WTC11 (cell line): ENCODE measurements around the gene MYO15A. TPM values are rescaled to one million over a fixed set of nuclear protein-coding genes. Genes with fewer than 3 reads are reported as not detected.

Experiments
- ATAC-seq: fragments of 200-7000 bp; cut with Tn5 transposase; 2 replicates; pipeline ENCODE4 v1.10.0; 2021; ENCODE audit warnings: mild to moderate bottlenecking, moderate library complexity
- CTCF ChIA-PET: fragments of 300-600 bp; sonication (Branson Sonifier 250); formaldehyde crosslinking; loops from one replicate; lab custom pipeline; 2021; ENCODE audit warnings: antibody characterized with exemption; lab: Charles Lee
- POLR2A ChIA-PET: fragments of 350-600 bp; sonication (Branson Sonifier 250); formaldehyde crosslinking; loops from one replicate; lab custom pipeline; 2021; ENCODE audit warnings: antibody characterized with exemption; lab: Charles Lee
- DNase-seq: peaks from one replicate; pipeline ENCODE4 v3.0.0; 2021; ENCODE audit warnings: low spot score
- H3K27ac Mint-ChIP-seq: 2 replicates; pipeline ENCODE4 v1.8.0; 2021; ENCODE audit warnings: mixed read lengths
- H3K27me3 Mint-ChIP-seq: 2 replicates; pipeline ENCODE4 v1.8.0; 2021; ENCODE audit warnings: low read depth, mild to moderate bottlenecking, moderate library complexity, mixed read lengths
- H3K36me3 Mint-ChIP-seq: 2 replicates; pipeline ENCODE4 v1.8.0; 2021; ENCODE audit warnings: mixed read lengths
- H3K4me1 Mint-ChIP-seq: 2 replicates; pipeline ENCODE4 v1.8.0; 2022; ENCODE audit warnings: mixed read lengths
- H3K4me3 Mint-ChIP-seq: 2 replicates; pipeline ENCODE4 v1.8.0; 2021; ENCODE audit warnings: mild to moderate bottlenecking, moderate library complexity, mixed read lengths
- H3K9me3 Mint-ChIP-seq: 2 replicates; pipeline ENCODE4 v1.8.0; 2021; ENCODE audit warnings: mixed read lengths
- GABPB1 ChIP-seq: sonication (generic); formaldehyde crosslinking; IDR thresholded peaks from 2 replicates; pipeline ENCODE4 v1.8.1; 2023; ENCODE audit warnings: mild to moderate bottlenecking, missing genetic modification reagents
- IRF2 ChIP-seq: sonication (generic); formaldehyde crosslinking; IDR thresholded peaks from 2 replicates; pipeline ENCODE4 v1.8.0; 2022; ENCODE audit warnings: low read depth, missing genetic modification reagents, borderline replicate concordance
- JAZF1 ChIP-seq: fragments of 250-450 bp; sonication (Bioruptor Pico); IDR thresholded peaks from 2 replicates; pipeline ENCODE4 v1.9.0; 2021; ENCODE audit warnings: moderate library complexity, mild to moderate bottlenecking, inconsistent platforms
- NFYB ChIP-seq: sonication (generic); formaldehyde crosslinking; conservative IDR thresholded peaks from 2 replicates; pipeline ENCODE4 v1.8.0; 2022; ENCODE audit warnings: low read depth, missing genetic modification reagents
- RELA ChIP-seq: sonication (generic); formaldehyde crosslinking; IDR thresholded peaks from 2 replicates; pipeline ENCODE4 v1.8.1; 2022; ENCODE audit warnings: missing genetic modification reagents, mild to moderate bottlenecking, borderline replicate concordance
- SOX15 ChIP-seq: fragments of 250-450 bp; sonication (Bioruptor Pico); IDR thresholded peaks from 2 replicates; pipeline ENCODE4 v1.9.0; 2021; ENCODE audit warnings: mild to moderate bottlenecking
- ZNF121 ChIP-seq: sonication (generic); formaldehyde crosslinking; IDR thresholded peaks from 2 replicates; pipeline ENCODE4 v1.8.0; 2023; ENCODE audit warnings: missing genetic modification reagents
- ZNF317 ChIP-seq: sonication (generic); formaldehyde crosslinking; IDR thresholded peaks from 2 replicates; pipeline ENCODE4 v1.8.1; 2023; ENCODE audit warnings: low read depth, mild to moderate bottlenecking, moderate library complexity, missing genetic modification reagents, borderline replicate concordance
- ZNF423 ChIP-seq: fragments of 250-450 bp; sonication (Bioruptor Pico); IDR thresholded peaks from 2 replicates; pipeline ENCODE4 v2.1.2; 2022; ENCODE audit warnings: mild to moderate bottlenecking, moderate library complexity
- total RNA-seq: library from RNA; stranded (reverse); gene quantifications from 3 replicates; pipeline ENCODE4 v1.2.3, GENCODE V29; 2021
- TF ChIP-seq, protein P1 (sequence below): sonication (generic); formaldehyde crosslinking; IDR thresholded peaks from 2 replicates; pipeline ENCODE4 v1.8.1; 2023; ENCODE audit warnings: mild to moderate bottlenecking, missing genetic modification reagents, moderate library complexity
- TF ChIP-seq, protein P2 (sequence below): sonication (generic); formaldehyde crosslinking; IDR thresholded peaks from 2 replicates; pipeline ENCODE4 v1.8.0; 2022; ENCODE audit warnings: mild to moderate bottlenecking, missing genetic modification reagents
- TF ChIP-seq, protein P3 (sequence below): sonication (generic); formaldehyde crosslinking; IDR thresholded peaks from 2 replicates; pipeline ENCODE4 v1.8.1; 2023; ENCODE audit warnings: mild to moderate bottlenecking, missing genetic modification reagents, borderline replicate concordance
- TF ChIP-seq, protein P4 (sequence below): sonication (generic); formaldehyde crosslinking; IDR thresholded peaks from 2 replicates; pipeline ENCODE4 v1.8.1; 2022; ENCODE audit warnings: mild to moderate bottlenecking, missing genetic modification reagents, moderate library complexity, borderline replicate concordance
- TF ChIP-seq, protein P5 (sequence below): sonication (generic); formaldehyde crosslinking; conservative IDR thresholded peaks from 2 replicates; pipeline ENCODE4 v1.8.1; 2022; ENCODE audit warnings: mild to moderate bottlenecking, missing genetic modification reagents
- TF ChIP-seq, protein P6 (sequence below): sonication (generic); formaldehyde crosslinking; IDR thresholded peaks from 2 replicates; pipeline ENCODE4 v1.8.0; 2022; ENCODE audit warnings: missing genetic modification reagents

The MYO15A gene
- total RNA-seq, 1 experiment from 2014 or later: 2.6 TPM

DNA sequence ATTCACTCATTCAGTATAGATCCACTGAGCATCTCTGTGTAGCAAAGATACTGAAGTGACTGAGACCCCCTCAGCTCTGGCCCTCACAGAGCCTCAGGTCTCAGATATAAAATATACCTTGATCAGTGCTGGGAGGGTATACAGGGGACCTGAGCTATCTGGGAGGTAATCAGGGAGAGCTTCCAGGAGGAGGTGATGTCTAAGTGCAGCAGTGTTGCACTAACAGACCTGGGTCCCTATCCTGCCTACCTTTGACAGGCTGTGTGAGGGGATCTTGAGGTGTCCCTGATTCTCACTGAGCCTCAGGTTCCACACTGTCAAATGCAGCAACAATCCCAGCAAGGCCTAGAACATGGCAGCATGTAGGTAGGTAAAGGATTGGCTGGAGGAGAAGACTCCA is 68.6 kb downstream of the MYO15A start:
- Mint-ChIP-seq H3K4me3 (no peak overlapping the region), H3K27me3 (no peaks in the 10 kb centered on the region), H3K36me3 (no peaks in the 10 kb centered on the region), H3K4me1 (peaks cover 10% of the 10 kb centered on the region), H3K27ac (no peak overlapping the region), H3K9me3 (no peaks in the 10 kb centered on the region)
- DNase-seq (no peak), ATAC-seq (no peak)
- ChIA-PET CTCF (no interaction called here), POLR2A (interaction anchor here (0.6 kb wide), 1 partner anchor 1733 kb away, joined by 3 read pairs; no protein-coding TSS in a partner anchor)
- TF ChIP-seq, protein P1, sequence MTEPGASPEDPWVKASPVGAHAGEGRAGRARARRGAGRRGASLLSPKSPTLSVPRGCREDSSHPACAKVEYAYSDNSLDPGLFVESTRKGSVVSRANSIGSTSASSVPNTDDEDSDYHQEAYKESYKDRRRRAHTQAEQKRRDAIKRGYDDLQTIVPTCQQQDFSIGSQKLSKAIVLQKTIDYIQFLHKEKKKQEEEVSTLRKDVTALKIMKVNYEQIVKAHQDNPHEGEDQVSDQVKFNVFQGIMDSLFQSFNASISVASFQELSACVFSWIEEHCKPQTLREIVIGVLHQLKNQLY (CRISPR knock-in tag): no peak
- TF ChIP-seq, protein P2, sequence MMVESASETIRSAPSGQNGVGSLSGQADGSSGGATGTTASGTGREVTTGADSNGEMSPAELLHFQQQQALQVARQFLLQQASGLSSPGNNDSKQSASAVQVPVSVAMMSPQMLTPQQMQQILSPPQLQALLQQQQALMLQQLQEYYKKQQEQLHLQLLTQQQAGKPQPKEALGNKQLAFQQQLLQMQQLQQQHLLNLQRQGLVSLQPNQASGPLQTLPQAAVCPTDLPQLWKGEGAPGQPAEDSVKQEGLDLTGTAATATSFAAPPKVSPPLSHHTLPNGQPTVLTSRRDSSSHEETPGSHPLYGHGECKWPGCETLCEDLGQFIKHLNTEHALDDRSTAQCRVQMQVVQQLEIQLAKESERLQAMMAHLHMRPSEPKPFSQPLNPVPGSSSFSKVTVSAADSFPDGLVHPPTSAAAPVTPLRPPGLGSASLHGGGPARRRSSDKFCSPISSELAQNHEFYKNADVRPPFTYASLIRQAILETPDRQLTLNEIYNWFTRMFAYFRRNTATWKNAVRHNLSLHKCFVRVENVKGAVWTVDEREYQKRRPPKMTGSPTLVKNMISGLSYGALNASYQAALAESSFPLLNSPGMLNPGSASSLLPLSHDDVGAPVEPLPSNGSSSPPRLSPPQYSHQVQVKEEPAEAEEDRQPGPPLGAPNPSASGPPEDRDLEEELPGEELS (CRISPR knock-in tag): no peak
- TF ChIP-seq ZNF121 (no peak), ZNF317 (CRISPR knock-in tag) (no peak), NFYB (CRISPR knock-in tag) (no peak), SOX15 (CRISPR knock-in tag) (no peak), JAZF1 (CRISPR knock-in tag) (no peak), GABPB1 (CRISPR knock-in tag) (no peak), IRF2 (no peak), RELA (CRISPR knock-in tag) (no peak), ZNF423 (no peak)
- TF ChIP-seq, protein P3, sequence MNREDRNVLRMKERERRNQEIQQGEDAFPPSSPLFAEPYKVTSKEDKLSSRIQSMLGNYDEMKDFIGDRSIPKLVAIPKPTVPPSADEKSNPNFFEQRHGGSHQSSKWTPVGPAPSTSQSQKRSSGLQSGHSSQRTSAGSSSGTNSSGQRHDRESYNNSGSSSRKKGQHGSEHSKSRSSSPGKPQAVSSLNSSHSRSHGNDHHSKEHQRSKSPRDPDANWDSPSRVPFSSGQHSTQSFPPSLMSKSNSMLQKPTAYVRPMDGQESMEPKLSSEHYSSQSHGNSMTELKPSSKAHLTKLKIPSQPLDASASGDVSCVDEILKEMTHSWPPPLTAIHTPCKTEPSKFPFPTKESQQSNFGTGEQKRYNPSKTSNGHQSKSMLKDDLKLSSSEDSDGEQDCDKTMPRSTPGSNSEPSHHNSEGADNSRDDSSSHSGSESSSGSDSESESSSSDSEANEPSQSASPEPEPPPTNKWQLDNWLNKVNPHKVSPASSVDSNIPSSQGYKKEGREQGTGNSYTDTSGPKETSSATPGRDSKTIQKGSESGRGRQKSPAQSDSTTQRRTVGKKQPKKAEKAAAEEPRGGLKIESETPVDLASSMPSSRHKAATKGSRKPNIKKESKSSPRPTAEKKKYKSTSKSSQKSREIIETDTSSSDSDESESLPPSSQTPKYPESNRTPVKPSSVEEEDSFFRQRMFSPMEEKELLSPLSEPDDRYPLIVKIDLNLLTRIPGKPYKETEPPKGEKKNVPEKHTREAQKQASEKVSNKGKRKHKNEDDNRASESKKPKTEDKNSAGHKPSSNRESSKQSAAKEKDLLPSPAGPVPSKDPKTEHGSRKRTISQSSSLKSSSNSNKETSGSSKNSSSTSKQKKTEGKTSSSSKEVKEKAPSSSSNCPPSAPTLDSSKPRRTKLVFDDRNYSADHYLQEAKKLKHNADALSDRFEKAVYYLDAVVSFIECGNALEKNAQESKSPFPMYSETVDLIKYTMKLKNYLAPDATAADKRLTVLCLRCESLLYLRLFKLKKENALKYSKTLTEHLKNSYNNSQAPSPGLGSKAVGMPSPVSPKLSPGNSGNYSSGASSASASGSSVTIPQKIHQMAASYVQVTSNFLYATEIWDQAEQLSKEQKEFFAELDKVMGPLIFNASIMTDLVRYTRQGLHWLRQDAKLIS (CRISPR knock-in tag): no peak
- TF ChIP-seq, protein P4, sequence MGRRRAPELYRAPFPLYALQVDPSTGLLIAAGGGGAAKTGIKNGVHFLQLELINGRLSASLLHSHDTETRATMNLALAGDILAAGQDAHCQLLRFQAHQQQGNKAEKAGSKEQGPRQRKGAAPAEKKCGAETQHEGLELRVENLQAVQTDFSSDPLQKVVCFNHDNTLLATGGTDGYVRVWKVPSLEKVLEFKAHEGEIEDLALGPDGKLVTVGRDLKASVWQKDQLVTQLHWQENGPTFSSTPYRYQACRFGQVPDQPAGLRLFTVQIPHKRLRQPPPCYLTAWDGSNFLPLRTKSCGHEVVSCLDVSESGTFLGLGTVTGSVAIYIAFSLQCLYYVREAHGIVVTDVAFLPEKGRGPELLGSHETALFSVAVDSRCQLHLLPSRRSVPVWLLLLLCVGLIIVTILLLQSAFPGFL: no peak
- TF ChIP-seq, protein P5, sequence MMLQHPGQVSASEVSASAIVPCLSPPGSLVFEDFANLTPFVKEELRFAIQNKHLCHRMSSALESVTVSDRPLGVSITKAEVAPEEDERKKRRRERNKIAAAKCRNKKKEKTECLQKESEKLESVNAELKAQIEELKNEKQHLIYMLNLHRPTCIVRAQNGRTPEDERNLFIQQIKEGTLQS: no peak
- TF ChIP-seq, protein P6, sequence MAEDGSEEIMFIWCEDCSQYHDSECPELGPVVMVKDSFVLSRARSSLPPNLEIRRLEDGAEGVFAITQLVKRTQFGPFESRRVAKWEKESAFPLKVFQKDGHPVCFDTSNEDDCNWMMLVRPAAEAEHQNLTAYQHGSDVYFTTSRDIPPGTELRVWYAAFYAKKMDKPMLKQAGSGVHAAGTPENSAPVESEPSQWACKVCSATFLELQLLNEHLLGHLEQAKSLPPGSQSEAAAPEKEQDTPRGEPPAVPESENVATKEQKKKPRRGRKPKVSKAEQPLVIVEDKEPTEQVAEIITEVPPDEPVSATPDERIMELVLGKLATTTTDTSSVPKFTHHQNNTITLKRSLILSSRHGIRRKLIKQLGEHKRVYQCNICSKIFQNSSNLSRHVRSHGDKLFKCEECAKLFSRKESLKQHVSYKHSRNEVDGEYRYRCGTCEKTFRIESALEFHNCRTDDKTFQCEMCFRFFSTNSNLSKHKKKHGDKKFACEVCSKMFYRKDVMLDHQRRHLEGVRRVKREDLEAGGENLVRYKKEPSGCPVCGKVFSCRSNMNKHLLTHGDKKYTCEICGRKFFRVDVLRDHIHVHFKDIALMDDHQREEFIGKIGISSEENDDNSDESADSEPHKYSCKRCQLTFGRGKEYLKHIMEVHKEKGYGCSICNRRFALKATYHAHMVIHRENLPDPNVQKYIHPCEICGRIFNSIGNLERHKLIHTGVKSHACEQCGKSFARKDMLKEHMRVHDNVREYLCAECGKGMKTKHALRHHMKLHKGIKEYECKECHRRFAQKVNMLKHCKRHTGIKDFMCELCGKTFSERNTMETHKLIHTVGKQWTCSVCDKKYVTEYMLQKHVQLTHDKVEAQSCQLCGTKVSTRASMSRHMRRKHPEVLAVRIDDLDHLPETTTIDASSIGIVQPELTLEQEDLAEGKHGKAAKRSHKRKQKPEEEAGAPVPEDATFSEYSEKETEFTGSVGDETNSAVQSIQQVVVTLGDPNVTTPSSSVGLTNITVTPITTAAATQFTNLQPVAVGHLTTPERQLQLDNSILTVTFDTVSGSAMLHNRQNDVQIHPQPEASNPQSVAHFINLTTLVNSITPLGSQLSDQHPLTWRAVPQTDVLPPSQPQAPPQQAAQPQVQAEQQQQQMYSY (CRISPR knock-in tag): no peak
